K562 (cell line): ENCODE data around the gene EPO. TPM values are rescaled to one million over a fixed set of nuclear protein-coding genes. Genes with fewer than 3 reads are reported as not detected.

Source experiments
- ATAC-seq: fragments of 200-7000 bp; cut with Tn5 transposase; 3 replicates; pipeline ENCODE4 v1.9.1; 2020; ENCODE audit warnings: moderate library complexity
- BruUV-seq: library from RNA; stranded (reverse); fragments of 400-500 nt; replicated peaks from 2 replicates; lab custom pipeline; 2021; lab: Mats Ljungman, UMichigan
- CTCF ChIA-PET: fragments of 300-600 bp; formaldehyde crosslinking; extraction: SDS; loops from one replicate; lab custom pipeline; 2021; ENCODE audit warnings: low intra/inter-chr PET ratio; lab: Yijun Ruan, JAX
- POLR2A ChIA-PET: fragments of 300-600, 350-650 bp; sonication (Branson Sonifier 250); formaldehyde crosslinking; extraction: SDS; loops from one replicate; lab custom pipeline; 2021; ENCODE audit warnings: antibody characterized with exemption, inconsistent platforms; lab: Yijun Ruan, JAX
- DNase-seq, 4 experiments: peaks; one replicate each; pipeline versions ENCODE4 v3.0.0 to v3.0.0-alpha.2; 2011 to 2018; ENCODE audit warnings: low spot score in 3 of 4, mixed read lengths in 3 of 4; ENCODE audit errors: extremely low read depth in 1 of 4
- FAIRE-seq: peaks from 2 replicates; lab custom pipeline; 2011; peaks lifted over from hg19 to GRCh38; lab: Jason Lieb, UNC
- H2AFZ ChIP-seq: 2 replicates; pipeline ENCODE4 v1.6.0; 2011; ENCODE audit warnings: low read depth, low read length, control low read depth, inconsistent platforms
- H3K27ac ChIP-seq: fragments of 200-600 bp; 3 replicates; pipeline ENCODE4 v1.8.0; 2011; ENCODE audit warnings: low read depth, mild to moderate bottlenecking, control low read depth, inconsistent platforms, low read length, moderate library complexity, mixed read lengths; ENCODE audit errors: extremely low read depth
- H3K27me3 ChIP-seq, 2 experiments: fragments of 300-600 bp in 1 of 2; 2 replicates in 1 of 2; 3 replicates in 1 of 2; pipeline versions ENCODE4 v1.6.0 to v1.8.0; 2011; ENCODE audit warnings: inconsistent platforms in 2 of 2, low read length in 2 of 2, mild to moderate bottlenecking in 1 of 2, mixed read lengths in 1 of 2, moderate library complexity in 1 of 2; ENCODE audit not compliant: control insufficient read depth in 2 of 2, insufficient read depth in 2 of 2
- H3K36me3 ChIP-seq: fragments of 300-600 bp; 3 replicates; pipeline ENCODE4 v1.8.0; 2011; ENCODE audit warnings: mild to moderate bottlenecking, low read length, inconsistent platforms; ENCODE audit not compliant: control insufficient read depth, insufficient read depth
- H3K4me1 ChIP-seq, 2 experiments: fragments of 200-600 bp in 1 of 2; replicated peaks in 1 of 2; 2 replicates in 1 of 2; 3 replicates in 1 of 2; pipeline versions ENCODE4 v1.5.1 to v1.8.0; 2011; ENCODE audit warnings: inconsistent platforms in 2 of 2, low read length in 2 of 2, mild to moderate bottlenecking in 1 of 2, mixed read lengths in 1 of 2, moderate library complexity in 1 of 2; ENCODE audit not compliant: control insufficient read depth in 2 of 2, insufficient read depth in 2 of 2
- H3K4me2 ChIP-seq: 2 replicates; pipeline ENCODE4 v1.6.1; 2011; ENCODE audit warnings: low read length, control low read depth, inconsistent platforms, mixed read lengths; ENCODE audit not compliant: insufficient read depth
- H3K4me3 ChIP-seq: fragments of 200-600 bp; sonication (generic), shearing (Covaris generic); 2 replicates; pipeline ENCODE4 v1.5.1; 2016; ENCODE audit warnings: control low read depth, inconsistent platforms
- H3K79me2 ChIP-seq: fragments of 200-600 bp; 3 replicates; pipeline ENCODE4 v1.8.0; 2011; ENCODE audit warnings: low read length, inconsistent platforms; ENCODE audit not compliant: control insufficient read depth, insufficient read depth
- H3K9ac ChIP-seq, 2 experiments: 2 replicates each; pipeline versions ENCODE4 v1.6.0 to v1.6.1; 2011; ENCODE audit warnings: low read depth in 2 of 2, low read length in 2 of 2, control low read depth in 1 of 2, inconsistent platforms in 1 of 2, mild to moderate bottlenecking in 1 of 2, mixed read lengths in 1 of 2; ENCODE audit not compliant: insufficient read depth in 1 of 2
- H3K9me1 ChIP-seq: one replicate; pipeline ENCODE4 v1.6.0; 2011; ENCODE audit warnings: inconsistent platforms, mild to moderate bottlenecking, low read length, moderate library complexity; ENCODE audit not compliant: control insufficient read depth, insufficient read depth
- H3K9me3 ChIP-seq: replicated peaks from 2 replicates; pipeline ENCODE4 v1.5.1; 2011; ENCODE audit warnings: low read depth, low read length, inconsistent platforms; ENCODE audit not compliant: control insufficient read depth, insufficient read depth
- H4K20me1 ChIP-seq: replicated peaks from 2 replicates; pipeline ENCODE4 v1.6.1; 2011; ENCODE audit warnings: low read length, inconsistent platforms, mixed read lengths; ENCODE audit not compliant: control insufficient read depth, insufficient read depth
- ASH1L ChIP-seq: fragments of 450-650 bp; IDR thresholded peaks from 2 replicates; pipeline ENCODE4 v1.6.1; 2018; ENCODE audit warnings: borderline replicate concordance, mild to moderate bottlenecking, low read depth; ENCODE audit not compliant: partially characterized antibody
- CBX8 ChIP-seq: fragments of 200-600 bp; sonication (generic); IDR thresholded peaks from 2 replicates; pipeline ENCODE4 v1.6.1; 2012; ENCODE audit warnings: borderline replicate concordance, mixed run types, low read depth, mild to moderate bottlenecking, moderate library complexity, mixed read lengths, low read length, control low read depth, inconsistent platforms; ENCODE audit not compliant: poor library complexity, severe bottlenecking; ENCODE audit errors: extremely low read depth
- HOXB6 ChIP-seq: fragments of 250-450 bp; sonication (Bioruptor Pico); IDR thresholded peaks from 2 replicates; pipeline ENCODE4 v1.5.1; 2022; ENCODE audit warnings: mild to moderate bottlenecking, borderline replicate concordance
- MBD2 ChIP-seq: sonication (generic); IDR thresholded peaks from 2 replicates; pipeline ENCODE4 v1.6.1; 2016; ENCODE audit warnings: low read depth, borderline replicate concordance
- POU5F1 ChIP-seq: fragments of 150-350 bp; IDR thresholded peaks from 2 replicates; pipeline ENCODE4 v1.6.1; 2014; ENCODE audit warnings: borderline replicate concordance, low read length, low read depth, mild to moderate bottlenecking; ENCODE audit not compliant: partially characterized antibody
- SIN3B ChIP-seq: fragments of 450-650 bp; IDR thresholded peaks from 2 replicates; pipeline ENCODE4 v1.6.1; 2017; ENCODE audit warnings: low read depth, mild to moderate bottlenecking, moderate library complexity
- SMARCA4 ChIP-seq: fragments of 450-650 bp; IDR thresholded peaks from 2 replicates; pipeline ENCODE4 v1.6.1; 2016
- SRSF7 ChIP-seq: fragments of 200-400 bp; formaldehyde crosslinking; optimal IDR thresholded peaks from 2 replicates; pipeline ENCODE3; 2017; ENCODE audit warnings: mild to moderate bottlenecking, low read depth, low read length
- ZNF124 ChIP-seq: sonication (generic); formaldehyde crosslinking; IDR thresholded peaks from 2 replicates; pipeline ENCODE4 v1.8.1; 2022; ENCODE audit warnings: missing genetic modification reagents
- ZNF134 ChIP-seq: fragments of 250-450 bp; sonication (Bioruptor Pico); conservative IDR thresholded peaks from 2 replicates; pipeline ENCODE4 v1.4.0; 2020
- WGBS: fragments of 100-300 bp; shearing (Covaris generic); methylation state at CpG from one replicate; pipeline ENCODE4 v1.1.6; 2016; ENCODE audit warnings: low coverage, mixed read lengths; ENCODE audit not compliant: insufficient coverage; ENCODE audit errors: missing lambda C conversion rate; 5-methylcytosine and 5-hydroxymethylcytosine counted together
- in situ Hi-C: fragments of 300-500 bp; cut with MboI; formaldehyde crosslinking; loops from 4 replicates; pipeline ENCODE4 v1.15.0; 2018; ENCODE audit warnings: inconsistent platforms, mixed read lengths
- intact Hi-C: fragments of 100-400 bp; cut with micrococcal nuclease; formaldehyde crosslinking; loops from 2 replicates; pipeline ENCODE4 v1.14.2; 2022
- polyA plus RNA-seq, 8 experiments: library from polyadenylated mRNA; depleted of rRNA in 4 of 8; stranded (reverse) in 5 of 8; unstranded in 3 of 8; fragments of >200 nt; fragmentation: Nextera tagmentation in 2 of 8; fragmentation: Illumina TruSeq in 1 of 8; extraction: Ambion mirVana in 2 of 8; extraction: Trizol in 1 of 8; gene quantifications; 2 replicates each; pipeline versions ENCODE4 v1.2.1 to v1.2.3, GENCODE V29; 2011 to 2014; ENCODE audit warnings: inconsistent platforms in 1 of 8, missing spikeins in 1 of 8
- total RNA-seq, 7 experiments: library from RNA; depleted of rRNA in 6 of 7; stranded (reverse); fragments of >200 nt in 6 of 7; fragmentation: Illumina TruSeq in 2 of 7; extraction: Trizol in 2 of 7; gene quantifications; 2 replicates each; pipeline versions ENCODE4 v1.2.1 to v1.2.3, GENCODE V29; 2011 to 2021; ENCODE audit warnings: low replicate concordance in 1 of 7
- TF ChIP-seq, protein P1 (sequence below): fragments of 250-450 bp; sonication (Bioruptor Pico); IDR thresholded peaks from 2 replicates; pipeline ENCODE4 v1.5.1; 2021; ENCODE audit warnings: mild to moderate bottlenecking
- TF ChIP-seq, protein P2 (sequence below): fragments of 450-650 bp; formaldehyde crosslinking; IDR thresholded peaks from 2 replicates; pipeline ENCODE4 v1.4.0; 2020; ENCODE audit warnings: mild to moderate bottlenecking, mixed read lengths
- TF ChIP-seq, protein P3 (sequence below): sonication (generic); formaldehyde crosslinking; IDR thresholded peaks from 2 replicates; pipeline ENCODE4 v1.4.0; 2020; ENCODE audit warnings: mild to moderate bottlenecking, missing genetic modification reagents

The EPO gene
- total and polyA plus RNA-seq, 9 of the 15 experiments (the other 6 are each of a cell fraction or from before 2014, with no cell fraction given): 0.06 to 0.41 (median 0.07) TPM; not detected in 6

DNA sequence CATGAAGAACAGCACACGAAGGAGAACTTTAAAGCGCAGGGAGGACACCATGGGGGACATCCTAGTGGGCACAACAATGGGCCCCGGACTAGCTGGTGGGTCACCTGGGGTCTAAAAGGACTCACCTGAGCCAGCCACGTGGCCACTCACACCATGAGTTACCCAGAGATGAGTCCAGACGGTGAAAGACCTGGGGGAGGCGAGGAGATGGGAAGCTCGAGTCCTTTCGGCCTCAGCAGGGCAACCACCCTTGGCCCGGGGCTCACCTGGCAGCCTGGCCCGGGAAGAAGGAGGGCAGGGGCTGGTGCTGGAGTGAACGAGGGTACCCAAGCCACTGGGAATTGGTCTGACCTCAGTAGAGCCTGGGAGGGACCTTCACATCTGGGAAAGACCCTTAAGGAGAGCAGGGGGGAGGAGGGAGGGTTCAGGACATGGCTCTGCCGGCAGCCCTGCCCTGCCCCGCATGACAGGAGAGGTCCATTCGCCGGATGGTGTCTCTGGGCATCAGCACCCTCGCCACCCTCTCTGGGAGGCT, 31.9 kb upstream of the EPO start:
- CTCF ChIA-PET: no interaction called here
- H3K27me3 ChIP-seq: no peaks in the 10 kb centered on the region
- in situ Hi-C loops (no loop called here), intact Hi-C loops (no loop called here)
- peaks cover 53% of the 10 kb centered on the region for H3K79me2 ChIP-seq
- no peaks in the 10 kb centered on the region for H3K9me3 ChIP-seq
- no peak overlapping the region for H3K4me3 ChIP-seq
- POLR2A ChIA-PET: interaction anchor here (1.1 to 1.6 kb wide), 3 partner anchors 9 to 13 kb away, joined by 3 to 5 read pairs (median 4); no protein-coding TSS in a partner anchor
- H3K4me2 ChIP-seq: no peak overlapping the region
- peaks cover 24% of the 10 kb centered on the region for H4K20me1 ChIP-seq
- no peaks in the 10 kb centered on the region for H3K9me1 ChIP-seq
- DNase-seq: peak in 2 of 4 experiments; percentile 8 to 11
- peak overlapping the region in 1 of 2 experiments; percentile 39; a peak in 2 of 4 replicates for H3K9ac ChIP-seq
- H3K4me1 ChIP-seq: peaks cover 17 to 68% of the 10 kb centered on the region in 2 experiments
- no peak for ATAC-seq
- WGBS: 87% methylated on average over 14 of the region's 16 CpGs
- BruUV-seq: no TSS peak
- H2AFZ ChIP-seq: no peak overlapping the region
- no peak overlapping the region for H3K27ac ChIP-seq
- no peak for FAIRE-seq
- peaks cover 77% of the 10 kb centered on the region; the same call in 2 of the 3 replicates for H3K36me3 ChIP-seq
- TF ChIP-seq SRSF7: no peak
- TF ChIP-seq POU5F1: no peak
- no peak for TF ChIP-seq ZNF134 (CRISPR knock-in tag)
- TF ChIP-seq ZNF124 (CRISPR knock-in tag): no peak
- TF ChIP-seq, protein P1, sequence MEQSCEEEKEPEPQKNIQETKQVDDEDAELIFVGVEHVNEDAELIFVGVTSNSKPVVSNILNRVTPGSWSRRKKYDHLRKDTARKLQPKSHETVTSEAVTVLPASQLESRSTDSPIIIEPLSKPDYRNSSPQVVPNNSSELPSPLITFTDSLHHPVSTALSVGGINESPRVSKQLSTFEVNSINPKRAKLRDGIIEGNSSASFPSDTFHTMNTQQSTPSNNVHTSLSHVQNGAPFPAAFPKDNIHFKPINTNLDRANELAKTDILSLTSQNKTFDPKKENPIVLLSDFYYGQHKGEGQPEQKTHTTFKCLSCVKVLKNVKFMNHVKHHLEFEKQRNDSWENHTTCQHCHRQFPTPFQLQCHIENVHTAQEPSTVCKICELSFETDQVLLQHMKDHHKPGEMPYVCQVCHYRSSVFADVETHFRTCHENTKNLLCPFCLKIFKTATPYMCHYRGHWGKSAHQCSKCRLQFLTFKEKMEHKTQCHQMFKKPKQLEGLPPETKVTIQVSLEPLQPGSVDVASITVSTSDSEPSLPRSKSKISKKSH: no peak
- TF ChIP-seq, protein P2, sequence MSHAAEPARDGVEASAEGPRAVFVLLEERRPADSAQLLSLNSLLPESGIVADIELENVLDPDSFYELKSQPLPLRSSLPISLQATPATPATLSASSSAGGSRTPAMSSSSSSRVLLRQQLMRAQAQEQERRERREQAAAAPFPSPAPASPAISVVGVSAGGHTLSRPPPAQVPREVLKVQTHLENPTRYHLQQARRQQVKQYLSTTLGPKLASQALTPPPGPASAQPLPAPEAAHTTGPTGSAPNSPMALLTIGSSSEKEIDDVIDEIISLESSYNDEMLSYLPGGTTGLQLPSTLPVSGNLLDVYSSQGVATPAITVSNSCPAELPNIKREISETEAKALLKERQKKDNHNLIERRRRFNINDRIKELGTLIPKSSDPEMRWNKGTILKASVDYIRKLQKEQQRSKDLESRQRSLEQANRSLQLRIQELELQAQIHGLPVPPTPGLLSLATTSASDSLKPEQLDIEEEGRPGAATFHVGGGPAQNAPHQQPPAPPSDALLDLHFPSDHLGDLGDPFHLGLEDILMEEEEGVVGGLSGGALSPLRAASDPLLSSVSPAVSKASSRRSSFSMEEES: no peak
- no peak for TF ChIP-seq CBX8
- TF ChIP-seq, protein P3, sequence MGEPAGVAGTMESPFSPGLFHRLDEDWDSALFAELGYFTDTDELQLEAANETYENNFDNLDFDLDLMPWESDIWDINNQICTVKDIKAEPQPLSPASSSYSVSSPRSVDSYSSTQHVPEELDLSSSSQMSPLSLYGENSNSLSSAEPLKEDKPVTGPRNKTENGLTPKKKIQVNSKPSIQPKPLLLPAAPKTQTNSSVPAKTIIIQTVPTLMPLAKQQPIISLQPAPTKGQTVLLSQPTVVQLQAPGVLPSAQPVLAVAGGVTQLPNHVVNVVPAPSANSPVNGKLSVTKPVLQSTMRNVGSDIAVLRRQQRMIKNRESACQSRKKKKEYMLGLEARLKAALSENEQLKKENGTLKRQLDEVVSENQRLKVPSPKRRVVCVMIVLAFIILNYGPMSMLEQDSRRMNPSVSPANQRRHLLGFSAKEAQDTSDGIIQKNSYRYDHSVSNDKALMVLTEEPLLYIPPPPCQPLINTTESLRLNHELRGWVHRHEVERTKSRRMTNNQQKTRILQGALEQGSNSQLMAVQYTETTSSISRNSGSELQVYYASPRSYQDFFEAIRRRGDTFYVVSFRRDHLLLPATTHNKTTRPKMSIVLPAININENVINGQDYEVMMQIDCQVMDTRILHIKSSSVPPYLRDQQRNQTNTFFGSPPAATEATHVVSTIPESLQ: no peak
- no peak for TF ChIP-seq MBD2
- no peak for TF ChIP-seq HOXB6
- TF ChIP-seq ASH1L: no peak
- no peak for TF ChIP-seq SIN3B
- TF ChIP-seq SMARCA4: no peak
